ENCODE measurements around the gene RTKN. TPM values are rescaled to one million over a fixed set of nuclear protein-coding genes. Genes with fewer than 3 reads are reported as not detected.

The RTKN gene
- total and polyA plus RNA-seq, 9 of the 15 experiments (the other 6 are each of a cell fraction or from before 2014, with no cell fraction given) = 0.14 to 6.9 (median 3.6) TPM

DNA sequence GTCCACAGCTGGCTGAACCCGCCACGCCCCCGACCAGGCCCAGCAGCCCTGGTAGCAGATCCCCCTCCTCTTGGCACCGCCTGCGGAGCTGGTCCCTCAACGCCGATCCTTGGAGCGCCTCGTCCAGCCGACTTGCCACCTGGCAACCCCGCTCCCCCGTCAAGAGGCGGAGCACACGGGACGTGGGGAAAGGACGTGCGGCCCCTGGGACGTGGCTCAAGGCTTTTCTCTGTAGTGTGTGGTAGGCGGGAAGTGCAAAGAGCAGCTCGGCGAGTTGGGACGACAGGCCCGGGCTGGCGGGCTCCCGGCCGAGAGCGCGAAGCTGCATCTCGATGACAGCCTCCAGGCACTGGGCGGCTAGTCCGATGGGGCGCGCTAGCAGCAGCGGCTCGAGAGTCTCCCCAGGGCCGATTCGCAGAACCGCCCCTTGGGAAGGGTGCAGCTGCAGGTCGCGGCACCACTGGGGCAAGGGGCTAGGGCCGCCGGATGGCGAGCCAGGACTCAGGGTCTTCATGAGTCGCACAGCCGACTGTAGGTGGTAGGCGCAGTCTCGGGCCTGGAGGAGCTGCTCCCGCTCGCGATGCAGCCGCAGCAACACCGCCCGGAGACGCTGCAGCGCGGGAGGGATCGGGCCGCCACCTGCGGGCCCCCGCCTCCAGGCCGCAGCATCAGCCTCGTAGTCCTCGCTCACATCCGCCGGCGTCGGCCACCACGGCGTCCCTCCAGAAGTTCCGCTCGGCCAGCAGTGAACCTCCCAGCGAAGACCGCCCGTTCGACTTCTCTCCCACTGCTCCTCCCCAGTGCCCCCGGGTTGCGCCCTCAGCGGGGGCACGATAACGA is 40.4 kb upstream of the RTKN start (continued):
- TF ChIP-seq NR4A1 (CRISPR knock-in tag; IDR thresholded peaks at IDR 0.05) (0 out of 2 replicates have a peak, but pooled peaks have one; percentile 40), NR4A1 (tag; IDR thresholded peaks at IDR 0.05) (no peak), AFF1 (IDR thresholded peaks at IDR 0.05; ENCODE audit: low read depth in 1 of 2, partially characterized antibody in 2 of 2) (no peak), SAFB2 (IDR thresholded peaks at IDR 0.05; ENCODE audit: borderline replicate concordance, low read depth, low read length, severe bottlenecking) (no peak), WHSC1 (IDR thresholded peaks at IDR 0.05; ENCODE audit: low read length) (no peak), FOXJ2 (tag; IDR thresholded peaks at IDR 0.05) (no peak), ZNF324 (CRISPR knock-in tag; IDR thresholded peaks at IDR 0.05) (no peak), DMBX1 (CRISPR knock-in tag; IDR thresholded peaks at IDR 0.05; ENCODE audit: borderline replicate concordance) (no peak), CBX3 (IDR thresholded peaks at IDR 0.05; ENCODE audit: borderline replicate concordance in 1 of 2, low read length in 2 of 2) (no peak), TCFL5 (CRISPR knock-in tag; conservative IDR thresholded peaks at IDR 0.05) (no peak), ARNT (IDR thresholded peaks at IDR 0.05) (no peak), NKRF (IDR thresholded peaks at IDR 0.05; ENCODE audit: borderline replicate concordance) (no peak), ETS1 (conservative IDR thresholded peaks at IDR 0.05; ENCODE audit: control insufficient read depth, low read depth, low read length) (peak; percentile 60; the same call in 1 of the 2 replicates), SOX6 (IDR thresholded peaks at IDR 0.05) (no peak; the same call in 1 of the 2 replicates), ZNF384 (IDR thresholded peaks at IDR 0.05; ENCODE audit: low read depth, low read length) (no peak)
- TF ChIP-seq, protein P1, sequence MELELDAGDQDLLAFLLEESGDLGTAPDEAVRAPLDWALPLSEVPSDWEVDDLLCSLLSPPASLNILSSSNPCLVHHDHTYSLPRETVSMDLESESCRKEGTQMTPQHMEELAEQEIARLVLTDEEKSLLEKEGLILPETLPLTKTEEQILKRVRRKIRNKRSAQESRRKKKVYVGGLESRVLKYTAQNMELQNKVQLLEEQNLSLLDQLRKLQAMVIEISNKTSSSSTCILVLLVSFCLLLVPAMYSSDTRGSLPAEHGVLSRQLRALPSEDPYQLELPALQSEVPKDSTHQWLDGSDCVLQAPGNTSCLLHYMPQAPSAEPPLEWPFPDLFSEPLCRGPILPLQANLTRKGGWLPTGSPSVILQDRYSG (tag; conservative IDR thresholded peaks at IDR 0.05; ENCODE audit: low read depth) = no peak
- TF ChIP-seq, protein P2, sequence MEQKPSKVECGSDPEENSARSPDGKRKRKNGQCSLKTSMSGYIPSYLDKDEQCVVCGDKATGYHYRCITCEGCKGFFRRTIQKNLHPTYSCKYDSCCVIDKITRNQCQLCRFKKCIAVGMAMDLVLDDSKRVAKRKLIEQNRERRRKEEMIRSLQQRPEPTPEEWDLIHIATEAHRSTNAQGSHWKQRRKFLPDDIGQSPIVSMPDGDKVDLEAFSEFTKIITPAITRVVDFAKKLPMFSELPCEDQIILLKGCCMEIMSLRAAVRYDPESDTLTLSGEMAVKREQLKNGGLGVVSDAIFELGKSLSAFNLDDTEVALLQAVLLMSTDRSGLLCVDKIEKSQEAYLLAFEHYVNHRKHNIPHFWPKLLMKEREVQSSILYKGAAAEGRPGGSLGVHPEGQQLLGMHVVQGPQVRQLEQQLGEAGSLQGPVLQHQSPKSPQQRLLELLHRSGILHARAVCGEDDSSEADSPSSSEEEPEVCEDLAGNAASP (IDR thresholded peaks at IDR 0.05) = no peak

Measured in K562 (cell line).